Subcutaneous adipose tissue (tissue), 4 donors: Measurements from ENCODE around the gene TMEM258. TPM values are rescaled to one million over a fixed set of nuclear protein-coding genes. Genes with fewer than 3 reads are reported as not detected.

Experiments
- total RNA-seq, 4 donors: library from RNA; depleted of rRNA; stranded (reverse); fragments of >200 nt; gene quantifications; one replicate each; pipeline ENCODE4 v1.1.0, GENCODE V29; 2016
- TF ChIP-seq, protein P1 (sequence below): fragments of 450-650 bp; IDR thresholded peaks from one replicate; pipeline ENCODE4 v1.5.1; 2016; ENCODE audit warnings: low read depth, mild to moderate bottlenecking, control low read depth, antibody characterized with exemption, moderate library complexity

TMEM258 gene
- total RNA-seq, 4 donors from 2014 or later = 13.6 to 73.4 (median 44.3) TPM

DNA sequence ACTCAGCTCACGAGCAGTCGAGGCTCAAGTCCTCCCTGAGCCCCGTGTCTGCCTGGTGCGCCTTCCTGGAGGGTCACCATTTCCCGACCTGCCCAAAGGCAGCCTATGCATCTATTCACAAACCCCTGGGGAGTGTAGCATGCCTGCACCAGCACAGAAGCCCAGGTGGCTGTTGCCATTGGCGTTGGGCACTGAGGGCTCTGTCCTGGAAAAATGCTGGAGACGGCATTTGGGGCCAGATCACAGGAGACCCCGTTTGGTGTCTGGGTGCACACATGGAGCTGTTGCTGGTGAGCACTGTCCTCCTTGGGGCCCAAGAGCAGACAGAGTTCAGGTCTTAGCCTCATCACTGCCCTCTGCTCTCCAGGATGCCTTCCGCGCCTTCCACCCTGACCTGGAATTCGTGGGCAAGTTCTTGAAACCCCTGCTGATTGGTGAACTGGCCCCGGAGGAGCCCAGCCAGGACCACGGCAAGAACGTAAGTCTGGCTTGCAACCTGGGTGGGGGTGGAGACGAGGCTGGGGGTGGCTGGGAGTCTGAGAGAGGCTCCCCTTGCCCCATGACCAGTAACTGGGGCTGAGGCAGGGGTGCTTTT lies 45.1 kb upstream of the TMEM258 start:
- TF ChIP-seq, protein P1, sequence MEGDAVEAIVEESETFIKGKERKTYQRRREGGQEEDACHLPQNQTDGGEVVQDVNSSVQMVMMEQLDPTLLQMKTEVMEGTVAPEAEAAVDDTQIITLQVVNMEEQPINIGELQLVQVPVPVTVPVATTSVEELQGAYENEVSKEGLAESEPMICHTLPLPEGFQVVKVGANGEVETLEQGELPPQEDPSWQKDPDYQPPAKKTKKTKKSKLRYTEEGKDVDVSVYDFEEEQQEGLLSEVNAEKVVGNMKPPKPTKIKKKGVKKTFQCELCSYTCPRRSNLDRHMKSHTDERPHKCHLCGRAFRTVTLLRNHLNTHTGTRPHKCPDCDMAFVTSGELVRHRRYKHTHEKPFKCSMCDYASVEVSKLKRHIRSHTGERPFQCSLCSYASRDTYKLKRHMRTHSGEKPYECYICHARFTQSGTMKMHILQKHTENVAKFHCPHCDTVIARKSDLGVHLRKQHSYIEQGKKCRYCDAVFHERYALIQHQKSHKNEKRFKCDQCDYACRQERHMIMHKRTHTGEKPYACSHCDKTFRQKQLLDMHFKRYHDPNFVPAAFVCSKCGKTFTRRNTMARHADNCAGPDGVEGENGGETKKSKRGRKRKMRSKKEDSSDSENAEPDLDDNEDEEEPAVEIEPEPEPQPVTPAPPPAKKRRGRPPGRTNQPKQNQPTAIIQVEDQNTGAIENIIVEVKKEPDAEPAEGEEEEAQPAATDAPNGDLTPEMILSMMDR = no peak

DNA sequence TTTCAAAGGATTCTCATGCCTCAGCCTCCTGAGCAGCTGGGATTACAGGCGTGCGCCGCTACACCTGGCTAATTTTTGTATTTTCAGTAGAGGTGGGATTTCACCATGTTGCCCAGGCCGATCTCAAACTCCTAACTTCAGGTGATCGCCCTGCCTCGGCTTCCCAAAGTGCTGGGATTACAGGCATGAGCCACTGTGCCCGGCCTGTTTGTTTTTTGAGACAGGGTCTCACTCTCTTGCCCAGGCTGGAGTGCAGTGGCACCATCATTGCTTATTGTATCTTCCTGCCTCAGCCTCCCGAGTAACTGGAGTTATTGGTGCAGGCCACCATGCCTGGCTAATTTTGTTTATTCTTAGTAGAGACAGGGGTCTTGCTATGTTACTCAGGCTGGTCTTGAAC lies 43.8 kb upstream of the TMEM258 start:
- TF ChIP-seq, protein P1 = no peak

DNA sequence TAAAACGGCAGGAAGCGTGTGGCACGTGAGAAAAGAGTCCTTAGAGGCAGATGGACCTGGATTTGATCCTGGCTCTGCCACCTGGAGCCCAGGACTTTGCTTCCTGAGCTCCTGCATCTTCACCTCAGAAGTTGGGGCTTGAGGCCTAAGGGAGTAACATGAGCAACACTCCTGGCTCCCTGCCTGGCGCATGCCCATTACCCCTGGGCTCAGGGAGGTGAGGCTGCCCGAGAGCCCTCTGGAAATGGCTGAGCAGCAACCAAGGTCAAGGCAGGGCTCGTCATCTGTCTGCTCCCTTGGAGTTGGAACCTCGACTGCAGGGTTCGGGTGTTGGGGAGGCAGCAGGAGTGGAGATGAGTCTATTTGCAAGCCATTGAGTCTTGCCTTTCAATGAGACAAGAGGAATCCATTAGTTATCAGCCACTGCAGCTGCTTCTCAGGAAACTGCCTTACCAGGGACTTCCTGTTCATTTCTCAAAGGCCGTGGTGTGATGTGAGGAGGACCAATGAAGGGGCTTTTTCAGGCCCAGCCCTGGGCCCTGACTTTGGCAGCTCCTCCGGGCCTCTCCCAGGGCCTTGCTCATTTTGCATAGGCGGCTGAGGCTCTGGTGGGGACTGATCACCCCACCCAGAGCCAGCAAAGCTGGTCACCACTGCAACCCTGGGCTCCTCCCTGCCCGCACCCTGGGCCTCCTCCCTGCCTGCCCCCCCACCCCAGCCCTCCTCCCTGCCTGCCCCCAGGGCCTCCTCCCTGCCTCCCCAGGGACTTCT lies 42.1 kb upstream of the TMEM258 start:
- TF ChIP-seq, protein P1 = no peak

DNA sequence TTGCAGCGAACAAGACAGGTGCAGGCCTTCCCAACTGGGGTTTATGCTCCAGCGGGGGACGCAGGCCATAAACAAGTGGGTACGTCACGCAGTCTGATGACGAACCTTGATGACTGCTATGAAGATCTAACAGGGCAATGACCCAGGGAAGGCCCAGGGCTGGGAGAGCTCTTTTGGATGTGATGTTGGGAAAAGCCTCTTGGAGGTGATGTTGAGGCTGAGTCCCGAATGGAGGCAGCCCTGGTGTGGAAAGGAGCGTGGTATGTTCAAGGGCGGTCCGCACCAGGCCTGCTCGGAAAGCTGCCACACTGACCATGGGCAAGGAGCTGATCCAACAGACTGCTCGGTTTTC lies 41.5 kb upstream of the TMEM258 start:
- TF ChIP-seq, protein P1 = no peak

DNA sequence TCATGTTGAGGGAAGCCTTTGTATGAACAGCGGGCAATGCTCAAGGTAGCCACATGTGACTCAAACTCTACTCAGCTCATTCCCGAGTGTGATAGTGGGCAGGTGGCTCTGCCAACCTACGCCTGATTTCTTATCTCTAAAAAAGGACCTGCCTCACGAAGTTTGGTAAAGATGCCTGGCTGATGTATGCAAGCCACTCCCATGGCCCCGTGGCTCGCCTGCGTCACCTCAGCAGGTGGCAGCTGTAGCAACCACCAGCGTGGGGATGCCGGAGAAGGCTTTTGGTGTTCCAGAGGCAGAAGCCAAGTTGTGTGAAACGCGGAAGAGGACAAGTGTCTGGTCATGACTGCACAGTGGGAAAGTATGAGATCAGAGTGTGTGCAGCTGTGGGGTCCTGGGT lies 41.1 kb upstream of the TMEM258 start:
- TF ChIP-seq, protein P1 = no peak

DNA sequence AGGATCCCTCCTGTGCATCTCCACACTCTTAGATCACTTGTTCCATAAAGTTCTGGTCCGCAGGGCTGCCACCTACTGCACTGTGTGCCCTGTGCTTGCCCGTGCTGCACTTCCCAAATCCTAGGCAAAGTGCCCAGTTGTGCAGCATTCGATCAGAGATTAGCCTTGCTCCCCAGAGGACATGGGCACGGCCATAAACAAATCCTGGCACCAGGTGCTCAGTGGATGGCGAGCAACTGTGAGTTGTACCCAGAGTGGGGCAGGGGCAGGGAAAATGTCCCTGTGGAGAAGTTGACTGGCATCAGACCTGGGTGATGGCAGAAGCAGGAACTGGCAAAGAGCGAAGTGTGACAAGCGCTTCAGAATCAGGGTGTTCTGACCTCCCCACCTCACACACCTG lies 40.4 kb upstream of the TMEM258 start:
- TF ChIP-seq, protein P1 = no peak

DNA sequence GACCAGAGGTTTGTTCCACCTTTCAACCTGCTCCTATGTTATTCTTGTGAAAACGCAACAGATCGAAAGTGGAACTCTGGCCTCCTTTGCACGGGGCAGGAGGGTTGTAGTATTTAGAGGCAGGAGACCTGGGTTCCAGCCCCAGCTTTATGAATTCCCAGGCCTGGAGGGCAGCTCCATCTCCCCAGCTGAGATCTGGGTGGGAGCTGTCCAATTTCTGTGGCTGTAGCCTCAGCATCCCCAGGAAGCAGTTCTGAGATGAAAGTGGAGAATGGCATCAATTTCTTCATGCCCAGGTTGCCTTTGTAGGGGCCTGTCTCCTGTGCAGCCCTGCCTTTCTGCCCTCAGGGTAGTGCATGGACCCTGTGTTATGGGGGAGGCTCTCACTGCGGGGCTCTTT lies 39.8 kb upstream of the TMEM258 start:
- TF ChIP-seq, protein P1 = no peak
